HG03520 (cell line): Measurements from ENCODE around the gene DCDC1.

Source experiments
- ATAC-seq: cut with Tn5 transposase; IDR thresholded peaks from one replicate; pipeline ENCODE4 v1.9.1; 2021; ENCODE audit warnings: mild to moderate bottlenecking, moderate library complexity; ENCODE audit not compliant: unreplicated experiment

Gene DCDC1

DNA sequence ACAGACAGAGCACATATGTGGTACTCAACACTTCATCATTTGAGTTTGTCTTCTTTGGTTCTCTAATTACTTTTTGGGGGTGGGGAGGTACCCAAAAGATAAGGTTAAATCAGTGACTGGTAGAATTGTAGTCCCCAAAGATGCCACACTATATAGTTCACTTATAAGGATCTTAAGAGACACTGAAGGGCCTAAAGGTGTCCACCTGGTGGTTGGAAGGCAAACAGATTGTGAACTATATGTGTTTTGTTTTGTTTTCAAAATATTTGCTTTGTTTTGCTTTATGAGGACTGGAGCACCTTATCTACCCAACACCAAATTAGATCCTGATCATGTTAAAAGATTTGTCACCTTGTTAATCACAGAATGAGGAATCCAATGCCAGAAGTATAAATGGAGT, 136.1 kb downstream of the DCDC1 start:
- no peak for ATAC-seq

DNA sequence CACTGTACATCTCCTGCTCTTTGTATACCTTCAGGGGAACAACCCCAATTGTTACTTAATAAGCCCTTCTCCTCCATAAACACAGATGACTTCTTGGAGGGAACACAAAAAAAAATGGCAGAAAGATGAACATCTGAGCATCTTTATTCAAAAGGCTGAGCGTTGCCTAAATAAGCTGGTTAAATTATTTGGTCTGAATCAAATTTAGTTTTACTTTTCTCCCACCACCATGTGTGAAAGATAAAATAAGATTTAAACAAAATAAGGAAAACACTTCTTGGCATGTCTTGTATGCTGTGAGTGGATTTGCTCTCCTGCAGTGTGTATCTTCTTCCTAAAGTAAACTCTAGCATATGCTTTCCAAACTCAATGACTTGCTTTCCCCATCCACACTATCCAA, 137.9 kb downstream of the DCDC1 start:
- no peak for ATAC-seq

DNA sequence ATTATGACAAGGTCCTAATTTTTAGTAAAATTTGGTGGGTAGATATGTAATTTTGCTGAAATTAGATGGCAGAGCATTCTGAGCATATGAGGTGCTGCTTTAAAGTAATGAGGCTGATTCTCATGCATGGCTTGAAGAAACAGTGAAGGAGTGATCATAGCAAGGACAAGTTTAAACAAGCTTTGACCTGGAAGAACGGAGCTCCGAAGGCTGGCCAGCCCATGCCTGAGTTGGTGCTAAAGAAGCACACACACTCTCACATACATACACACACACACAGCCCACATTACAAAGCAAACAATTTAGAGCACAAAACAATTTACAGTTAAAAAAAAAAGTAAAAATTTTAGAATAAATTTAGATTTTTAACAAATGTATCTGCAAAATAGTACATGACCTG, 150.7 kb downstream of the DCDC1 start:
- no peak for ATAC-seq

DNA sequence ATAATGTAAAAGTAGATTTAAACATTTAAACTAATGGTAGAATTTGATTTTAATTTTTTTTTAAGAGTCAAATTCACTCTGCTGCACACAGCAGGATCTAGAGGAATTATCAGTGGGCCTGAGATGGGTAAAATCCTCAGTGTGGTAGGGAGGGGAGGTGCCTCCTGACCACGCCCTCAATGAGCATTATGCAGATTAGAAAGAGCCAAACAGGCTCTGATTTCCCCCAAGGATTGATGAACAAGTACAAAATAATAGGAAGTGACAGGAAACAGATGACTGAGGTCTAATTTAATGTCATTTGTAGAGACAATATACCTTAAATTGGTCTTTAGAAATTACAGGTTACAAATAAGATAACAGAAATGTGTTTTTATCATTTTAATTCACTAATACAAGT, 155.2 kb downstream of the DCDC1 start:
- ATAC-seq = no peak

DNA sequence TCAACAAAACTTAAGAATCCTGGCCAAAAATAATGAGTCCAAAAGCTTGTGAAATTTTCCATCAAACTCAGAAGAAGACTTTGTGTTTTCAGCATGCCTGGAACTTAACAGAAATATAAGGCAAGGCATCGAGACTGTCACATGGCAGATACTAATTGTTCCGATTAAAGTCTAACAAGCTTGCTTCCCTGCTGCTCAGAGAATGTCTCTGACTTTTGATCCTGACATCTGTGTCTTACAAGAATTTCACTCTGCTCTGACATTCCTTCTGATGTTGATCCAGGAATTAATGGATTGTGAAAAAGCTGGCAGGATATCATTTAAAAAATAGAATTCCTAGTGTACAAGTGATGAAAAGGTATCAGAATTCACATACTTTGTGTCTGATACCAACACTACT, 170.2 kb downstream of the DCDC1 start:
- no peak for ATAC-seq

DNA sequence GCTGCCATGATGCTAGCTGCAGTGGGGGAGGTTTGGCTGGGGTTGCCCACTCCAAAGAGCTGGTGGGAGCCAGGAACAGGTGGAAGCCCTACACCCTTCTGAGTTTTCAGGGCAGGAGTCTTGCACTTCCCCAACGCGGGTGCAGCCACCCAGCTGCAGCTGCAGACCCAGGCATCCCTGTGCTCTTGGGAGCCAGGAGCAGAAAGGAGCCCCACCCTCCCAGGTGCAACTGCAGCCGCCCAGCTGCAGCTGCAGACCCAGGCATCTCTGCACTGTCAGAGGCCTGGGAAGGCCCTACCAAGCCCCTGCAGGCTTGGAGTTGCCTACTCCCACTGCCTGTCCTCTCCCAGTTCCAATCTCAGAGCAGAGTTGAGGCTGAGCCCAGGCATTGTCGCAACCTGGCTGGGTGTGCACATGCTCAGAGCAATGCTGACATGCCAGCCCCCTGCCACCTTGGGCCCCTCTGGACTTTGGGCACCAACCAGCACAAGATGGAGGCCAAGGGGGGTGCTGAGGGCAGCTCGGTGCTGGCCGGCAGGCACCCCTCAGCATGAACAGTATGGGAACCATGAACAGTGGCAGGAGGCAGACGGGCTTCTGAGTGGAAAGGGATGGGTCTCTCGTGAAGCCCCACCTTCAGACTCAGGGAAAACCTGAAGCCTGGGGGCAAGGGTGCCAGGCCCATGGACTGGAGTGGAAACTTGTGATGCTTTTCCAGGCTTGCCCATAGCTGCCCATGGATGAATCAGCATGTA, 195.4 kb downstream of the DCDC1 start:
- ATAC-seq = no peak

DNA sequence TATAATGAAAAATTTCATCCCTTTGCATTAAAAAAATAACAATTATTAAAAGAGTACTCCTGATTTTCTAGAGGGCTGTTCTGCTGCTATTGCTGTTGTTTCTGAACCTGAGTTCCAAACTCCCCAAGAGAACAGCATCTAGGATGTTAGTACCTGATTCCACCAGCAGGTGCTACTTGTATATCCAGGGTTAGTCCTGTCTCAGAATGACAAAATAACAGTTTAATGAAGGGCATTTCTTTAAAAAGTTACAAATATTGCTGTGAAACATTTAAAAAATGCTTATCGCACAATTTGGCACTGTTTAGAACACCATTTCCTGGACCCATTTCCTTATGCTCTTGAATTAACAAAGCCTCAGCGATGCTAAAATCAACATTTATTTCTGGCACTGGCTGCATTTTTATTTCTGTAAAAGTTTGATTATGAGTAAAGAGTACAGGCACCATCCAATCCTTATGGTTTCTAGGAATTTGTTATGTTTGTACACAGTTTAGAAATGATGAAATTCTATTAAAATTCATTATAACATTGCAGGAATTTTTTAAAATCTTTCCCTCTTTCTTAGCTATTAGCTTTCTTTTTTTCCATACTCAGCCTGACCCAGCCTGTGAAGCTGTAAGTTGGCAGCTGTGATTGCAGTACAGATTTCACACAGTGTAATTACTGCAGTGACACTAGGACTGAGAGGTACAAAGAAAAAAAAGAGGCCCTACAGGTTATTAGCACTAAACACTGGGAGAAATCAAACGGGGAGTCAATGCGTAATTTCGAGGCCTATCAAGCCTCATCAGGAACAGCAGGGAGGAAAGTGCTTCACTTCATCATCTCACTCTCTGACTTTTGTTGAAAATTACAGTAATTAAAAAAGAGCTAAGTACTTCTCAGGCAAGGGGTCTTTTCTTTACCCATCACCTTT, 208.8 kb downstream of the DCDC1 start:
- no peak for ATAC-seq

DNA sequence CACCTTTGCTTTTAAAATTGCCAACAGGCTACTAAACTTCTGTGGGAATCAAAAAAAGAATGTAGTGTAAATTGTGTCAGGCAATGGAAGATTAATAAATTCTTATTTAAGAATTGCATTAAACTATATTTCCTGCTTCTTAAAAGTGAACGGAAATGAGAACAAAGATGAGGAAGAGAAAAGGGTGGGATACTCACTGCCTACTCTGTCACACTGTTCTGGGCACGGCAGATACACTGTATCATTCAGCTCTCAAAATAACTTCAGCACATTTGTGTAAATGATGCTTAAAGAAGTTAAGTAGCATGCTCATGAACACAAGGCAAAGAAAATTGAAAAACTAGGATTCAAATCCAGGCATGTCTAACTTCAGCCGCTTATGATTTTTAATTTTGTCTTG, 218.7 kb downstream of the DCDC1 start:
- ATAC-seq = no peak

DNA sequence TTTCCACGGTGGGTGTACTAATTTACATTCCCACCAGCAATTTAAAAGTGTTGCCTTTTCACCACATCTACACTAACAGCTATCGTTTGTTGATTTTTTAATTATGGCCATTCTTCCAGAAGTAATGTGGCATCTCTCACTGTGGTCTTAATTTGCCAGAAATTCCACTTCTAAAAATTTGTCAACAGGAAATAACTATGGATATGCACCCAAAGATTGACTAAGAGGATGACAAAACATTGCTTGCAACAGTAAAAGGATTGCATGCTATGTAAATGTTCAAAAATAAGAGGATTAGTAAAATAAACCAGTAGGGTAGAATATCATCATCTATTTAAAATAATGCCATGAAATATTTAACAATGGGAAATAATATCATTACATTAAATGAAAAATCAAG, 219.5 kb downstream of the DCDC1 start:
- ATAC-seq = no peak

DNA sequence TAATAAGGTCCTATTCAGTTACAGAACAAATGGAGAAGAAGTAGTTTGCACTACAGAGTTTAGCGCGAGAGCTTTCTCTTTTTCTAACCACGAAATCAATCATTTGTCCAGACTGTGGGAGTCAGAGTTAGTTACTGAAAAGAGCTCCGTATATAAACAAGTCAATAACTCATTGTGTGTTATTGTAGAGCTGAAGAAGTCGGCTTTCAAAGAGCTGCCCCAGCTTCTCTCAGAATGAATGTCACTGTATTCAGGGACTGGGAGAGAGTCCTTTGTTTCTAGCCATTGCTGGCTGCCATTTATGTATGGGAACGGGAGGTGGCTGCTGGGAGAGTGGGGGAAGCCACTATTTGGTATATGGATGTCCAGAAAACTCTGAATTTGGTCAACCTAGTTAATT, 227.8 kb downstream of the DCDC1 start:
- ATAC-seq = no peak

DNA sequence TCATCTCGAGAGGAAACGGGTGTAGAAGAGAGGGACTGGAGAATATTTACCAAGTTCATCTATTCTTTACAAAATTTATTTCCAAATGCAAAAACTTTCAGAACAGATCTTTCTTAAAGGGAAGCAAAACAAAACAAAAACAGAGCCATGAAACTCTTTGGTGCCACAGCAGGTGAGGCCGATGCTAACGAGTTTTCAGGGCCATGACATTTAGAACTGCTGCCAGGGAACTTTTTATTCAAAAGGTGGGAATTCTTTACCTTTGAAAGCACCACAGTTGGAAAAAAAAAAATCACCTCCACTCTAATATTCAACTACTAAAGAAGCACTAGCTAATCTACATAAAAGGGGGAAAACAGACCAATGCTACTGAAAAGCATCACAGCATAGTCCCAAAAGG, 230.1 kb downstream of the DCDC1 start:
- ATAC-seq = no peak

DNA sequence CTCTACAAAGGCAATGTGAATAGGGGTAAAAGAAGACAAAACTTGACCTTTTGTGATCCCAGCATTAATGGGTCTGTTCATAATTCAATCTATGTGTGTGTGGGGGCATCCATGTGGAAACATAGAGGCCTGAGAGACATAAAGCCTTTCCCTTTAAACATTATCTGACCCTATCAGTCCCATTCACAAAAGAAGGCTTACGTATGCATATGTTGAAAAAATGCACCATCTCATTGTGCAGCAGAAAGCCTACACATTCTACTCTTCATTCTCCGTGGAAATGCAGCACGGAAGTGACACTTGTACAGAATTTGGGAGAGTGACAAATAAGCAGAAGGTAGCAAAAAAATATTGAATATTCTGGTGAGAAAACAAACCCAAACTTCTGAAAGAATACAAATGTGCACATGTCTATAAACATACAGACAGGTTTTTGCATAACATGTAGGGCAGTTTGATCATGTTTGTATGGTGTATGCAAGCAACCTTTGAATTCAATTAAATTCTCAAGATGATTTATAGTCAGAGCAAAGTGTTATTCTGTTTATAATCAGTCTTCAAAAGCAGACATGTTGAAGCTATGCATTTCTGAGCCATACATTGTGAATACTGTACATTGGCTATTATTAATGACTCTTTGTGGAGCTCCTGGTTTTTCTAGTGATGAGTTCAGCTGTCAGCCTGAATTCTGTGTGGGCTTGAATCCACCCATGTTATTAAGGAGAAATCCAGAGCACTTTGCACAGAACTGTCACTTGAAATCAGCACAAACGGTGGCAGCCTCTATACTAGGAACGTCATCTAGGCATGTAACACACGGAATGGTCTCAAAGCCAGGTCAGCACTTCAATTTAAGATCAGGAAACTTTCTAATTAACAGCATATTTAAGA, 236.8 kb downstream of the DCDC1 start:
- no peak for ATAC-seq

DNA sequence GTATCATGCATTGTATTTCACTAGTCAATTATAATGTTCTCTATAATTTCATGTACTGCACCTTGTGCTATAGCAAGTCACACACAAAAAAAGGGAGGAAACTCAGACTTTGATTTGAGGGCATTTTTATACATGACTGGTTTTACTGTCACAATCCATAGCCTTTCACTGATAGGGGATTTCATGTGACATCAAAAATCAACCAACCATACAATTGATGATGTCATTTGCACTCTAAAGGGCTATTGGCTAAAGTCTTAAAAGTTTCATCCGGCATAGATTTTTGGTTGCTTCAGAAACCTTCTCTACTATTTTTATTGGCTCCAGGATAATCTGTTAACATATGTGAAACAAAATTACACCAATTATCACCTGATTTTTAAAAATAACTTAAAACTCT, 237.8 kb downstream of the DCDC1 start:
- no peak for ATAC-seq

DNA sequence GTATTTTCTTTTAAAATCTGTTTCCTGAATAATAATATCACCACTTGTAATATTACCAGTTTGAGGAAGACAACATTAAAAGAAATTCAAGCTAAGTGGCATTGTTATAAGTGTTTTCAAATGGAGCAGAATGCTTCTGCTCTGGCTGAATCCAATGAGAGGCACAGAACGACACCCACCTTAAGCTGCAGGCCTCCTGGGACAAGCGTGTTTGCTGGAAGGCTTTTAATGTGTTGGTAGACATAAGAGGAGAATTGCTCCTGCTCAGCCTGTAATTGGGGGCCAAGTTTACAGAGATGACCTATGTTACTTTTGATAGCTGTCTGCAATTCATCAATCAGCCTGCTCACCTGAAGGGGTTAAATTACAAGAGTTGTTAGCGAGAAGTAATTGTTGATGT, 242.2 kb downstream of the DCDC1 start:
- ATAC-seq = no peak

DNA sequence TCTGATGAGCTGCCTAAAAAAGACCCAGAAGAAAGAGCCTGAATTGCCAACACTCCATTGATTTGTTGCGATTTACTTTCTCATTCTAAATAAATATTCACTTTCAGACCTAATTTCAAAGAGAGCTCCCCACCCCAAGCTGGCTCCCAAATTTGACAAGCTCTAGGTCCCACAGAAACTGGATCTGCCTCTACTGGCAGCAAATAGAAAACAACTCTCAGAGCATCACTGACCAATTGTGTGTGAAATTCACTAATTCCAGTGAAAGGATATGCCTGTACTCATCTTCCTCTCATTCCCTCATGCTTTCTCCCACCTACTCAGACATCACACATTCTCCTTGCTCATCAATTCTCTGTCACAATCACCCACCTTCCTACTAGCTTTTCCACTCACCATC, 249.1 kb downstream of the DCDC1 start:
- ATAC-seq = no peak

DNA sequence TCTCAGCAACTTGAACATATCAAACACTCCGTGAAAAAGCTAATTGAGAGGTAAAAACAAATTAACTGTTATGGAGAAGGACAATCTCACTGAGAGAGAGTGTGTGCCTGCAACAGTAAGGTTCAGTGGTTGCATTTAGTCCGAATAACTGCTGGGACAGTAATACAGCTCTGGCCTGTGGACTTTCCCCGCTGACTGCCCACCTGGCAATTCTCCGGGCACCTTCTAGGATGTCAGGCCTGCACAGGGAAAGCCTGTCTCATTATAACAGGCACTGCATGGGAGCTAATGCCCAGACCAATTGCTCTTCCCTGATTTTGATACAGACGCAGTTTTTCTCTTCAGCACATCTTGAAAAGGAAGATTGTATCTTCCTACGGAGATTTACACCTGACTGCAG, 251.0 kb downstream of the DCDC1 start:
- ATAC-seq = no peak

DNA sequence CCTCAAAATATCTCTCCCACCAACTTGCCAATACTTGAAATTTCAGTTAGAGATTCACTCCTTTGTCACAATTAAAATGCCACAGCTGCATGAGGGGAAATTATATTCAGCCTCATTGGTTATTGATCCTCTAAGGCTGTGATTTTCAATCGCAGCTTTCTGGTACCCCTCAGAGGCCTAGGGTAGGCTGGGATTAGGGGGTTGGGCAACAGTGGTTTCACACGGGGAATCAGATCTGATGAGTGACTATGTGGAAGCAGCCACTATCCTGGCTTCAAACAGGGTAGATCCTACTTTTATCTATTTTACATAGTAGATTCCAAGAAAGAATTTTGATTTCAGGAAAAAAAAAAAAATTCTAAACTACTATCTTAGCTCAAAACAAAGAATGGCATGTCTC, 252.5 kb downstream of the DCDC1 start:
- ATAC-seq = no peak

DNA sequence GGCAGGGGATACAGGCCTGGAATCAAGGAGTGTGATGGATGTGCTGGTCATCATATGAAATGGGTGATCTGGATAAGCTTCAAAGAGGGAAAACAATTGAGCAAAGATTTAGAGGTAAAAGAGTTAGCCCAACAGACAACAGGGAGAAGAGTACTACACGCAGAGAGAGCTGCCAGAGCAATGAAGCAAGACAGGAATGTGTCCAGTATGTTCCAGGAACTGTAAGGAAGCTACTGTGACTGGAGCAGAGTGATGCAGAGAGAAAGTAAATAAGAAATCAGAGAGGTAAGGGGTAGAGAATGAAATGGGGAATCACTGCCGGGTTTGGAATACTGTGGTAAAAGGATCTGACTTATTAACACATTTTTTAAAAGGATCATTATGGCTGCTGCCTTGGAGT, 255.1 kb downstream of the DCDC1 start:
- ATAC-seq = no peak

DNA sequence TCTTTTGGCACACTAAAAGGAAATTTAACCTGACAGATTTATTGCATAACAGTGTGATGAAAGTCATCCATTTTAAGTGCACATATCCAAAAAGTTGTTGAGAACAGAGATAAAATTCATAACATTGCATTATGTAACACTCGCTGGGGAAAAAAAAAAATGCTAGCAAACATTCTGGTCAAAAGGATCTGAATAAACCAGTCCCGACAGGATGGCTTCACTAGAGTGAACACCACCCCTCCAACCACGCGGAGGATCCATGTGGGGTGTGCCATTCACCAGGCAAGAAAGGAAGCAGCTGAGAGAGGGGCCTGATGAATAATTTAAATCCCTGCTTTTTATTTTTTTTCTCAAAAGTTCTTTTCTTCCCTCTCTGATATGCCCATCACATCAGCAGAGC, 258.7 kb downstream of the DCDC1 start:
- no peak for ATAC-seq

DNA sequence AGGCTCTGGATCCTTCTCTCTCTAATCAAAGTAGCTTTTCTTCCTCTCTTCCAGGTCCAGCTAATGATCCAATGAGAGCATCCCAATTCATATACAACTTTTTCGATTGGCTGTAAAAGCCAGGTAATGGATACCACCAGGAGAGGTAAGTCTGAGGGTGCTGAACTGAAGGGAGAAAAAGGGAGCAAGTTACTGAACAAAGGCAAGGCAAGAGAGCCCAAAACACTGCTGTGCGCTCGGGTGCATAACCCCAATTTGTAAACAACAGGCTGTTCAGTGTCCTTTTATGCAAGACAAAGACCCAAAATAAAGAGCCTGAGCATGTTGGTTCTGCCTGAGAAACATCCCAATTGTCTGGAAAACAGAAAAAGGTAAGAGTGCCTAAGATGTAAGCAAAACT, 260.1 kb downstream of the DCDC1 start:
- no peak for ATAC-seq

DNA sequence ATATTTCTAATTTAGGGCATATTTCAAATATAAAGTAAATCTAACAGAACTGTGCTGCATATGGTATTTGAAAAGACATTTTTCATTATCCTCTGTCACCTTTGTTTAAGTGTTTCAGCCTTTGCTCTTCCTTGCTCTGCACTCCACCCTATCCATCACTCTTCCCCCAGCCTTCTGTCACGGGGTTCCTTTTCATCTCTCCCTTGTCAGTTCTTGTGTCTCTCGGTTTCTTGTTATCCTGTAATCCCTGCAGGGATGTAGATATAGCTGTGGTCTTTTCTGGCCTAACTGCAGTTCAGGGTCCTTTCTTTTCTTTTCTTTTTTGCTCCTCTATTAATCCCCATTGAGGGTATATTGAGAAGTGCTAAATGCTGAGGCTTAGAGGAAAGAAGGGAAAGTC, 261.9 kb downstream of the DCDC1 start:
- no peak for ATAC-seq
